Astrocyte (in vitro differentiated cells and primary cell): Measurements from ENCODE around the gene LIN9.

Experiments
- EZH2 ChIP-seq: IDR thresholded peaks from 2 replicates; pipeline ENCODE4 v1.6.1; 2012; ENCODE audit warnings: mild to moderate bottlenecking, low read length, inconsistent platforms; ENCODE audit not compliant: insufficient read depth
- TF ChIP-seq, protein P1 (sequence below): IDR thresholded peaks from 2 replicates; pipeline ENCODE4 v1.5.1; 2011; ENCODE audit warnings: low read depth, mild to moderate bottlenecking, inconsistent platforms, low read length, moderate library complexity; ENCODE audit not compliant: insufficient read depth

DNA sequence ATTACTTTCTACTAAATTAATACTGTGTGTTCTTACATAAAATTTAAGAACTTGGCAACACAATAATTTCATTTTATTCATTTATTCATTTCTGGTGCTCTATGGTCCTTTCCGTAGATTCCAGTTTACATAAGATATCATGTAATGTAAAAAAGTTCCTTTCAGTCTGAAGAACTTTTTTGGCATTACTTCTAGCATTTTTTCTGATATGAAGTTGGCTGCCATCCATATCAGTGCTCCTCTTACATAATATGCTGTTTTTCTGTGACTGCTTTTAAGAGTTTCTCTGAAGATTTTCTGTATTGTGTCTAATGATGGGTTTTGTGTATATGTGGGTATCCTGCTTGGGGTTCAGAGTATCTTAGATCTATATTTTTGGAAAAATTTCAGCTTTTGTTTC is 34.8 kb downstream of the LIN9 start:
- TF ChIP-seq, protein P1, sequence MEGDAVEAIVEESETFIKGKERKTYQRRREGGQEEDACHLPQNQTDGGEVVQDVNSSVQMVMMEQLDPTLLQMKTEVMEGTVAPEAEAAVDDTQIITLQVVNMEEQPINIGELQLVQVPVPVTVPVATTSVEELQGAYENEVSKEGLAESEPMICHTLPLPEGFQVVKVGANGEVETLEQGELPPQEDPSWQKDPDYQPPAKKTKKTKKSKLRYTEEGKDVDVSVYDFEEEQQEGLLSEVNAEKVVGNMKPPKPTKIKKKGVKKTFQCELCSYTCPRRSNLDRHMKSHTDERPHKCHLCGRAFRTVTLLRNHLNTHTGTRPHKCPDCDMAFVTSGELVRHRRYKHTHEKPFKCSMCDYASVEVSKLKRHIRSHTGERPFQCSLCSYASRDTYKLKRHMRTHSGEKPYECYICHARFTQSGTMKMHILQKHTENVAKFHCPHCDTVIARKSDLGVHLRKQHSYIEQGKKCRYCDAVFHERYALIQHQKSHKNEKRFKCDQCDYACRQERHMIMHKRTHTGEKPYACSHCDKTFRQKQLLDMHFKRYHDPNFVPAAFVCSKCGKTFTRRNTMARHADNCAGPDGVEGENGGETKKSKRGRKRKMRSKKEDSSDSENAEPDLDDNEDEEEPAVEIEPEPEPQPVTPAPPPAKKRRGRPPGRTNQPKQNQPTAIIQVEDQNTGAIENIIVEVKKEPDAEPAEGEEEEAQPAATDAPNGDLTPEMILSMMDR: no peak
- TF ChIP-seq EZH2: no peak
